G401.6 (cell line): ENCODE data around the gene CFAP73.

Experiments
- FAIRE-seq: peaks from 2 replicates; lab custom pipeline; 2012; peaks lifted over from hg19 to GRCh38; lab: Jason Lieb, UNC

Gene CFAP73

GRCh38 chr12:113142173-113142885 lies 7.2 kb upstream of the CFAP73 start:
- FAIRE-seq, result no peak

GRCh38 chr12:113142886-113143332 lies 6.6 kb upstream of the CFAP73 start:
- FAIRE-seq, result no peak

GRCh38 chr12:113143959-113144358 lies 5.6 kb upstream of the CFAP73 start:
- no peak for FAIRE-seq

- FAIRE-seq, result no peak
These were observed 4.7 kb upstream of the CFAP73 start for GRCh38 chr12:113144806-113145205.

- FAIRE-seq, result no peak
These were observed 3.6 kb upstream of the CFAP73 start for GRCh38 chr12:113145720-113146551.

- no peak for FAIRE-seq
These were observed 2.5 kb upstream of the CFAP73 start for GRCh38 chr12:113146999-113147398.

- FAIRE-seq, result no peak
These were observed 2.1 kb downstream of the CFAP73 start for GRCh38 chr12:113151655-113152054.

GRCh38 chr12:113152196-113152834 lies 2.8 kb downstream of the CFAP73 start:
- no peak for FAIRE-seq

GRCh38 chr12:113152835-113153814 lies 3.6 kb downstream of the CFAP73 start:
- FAIRE-seq, result peak; percentile 70

GRCh38 chr12:113154351-113154973 lies 4.9 kb downstream of the CFAP73 start:
- FAIRE-seq, result no peak

- no peak for FAIRE-seq
These were observed 5.5 kb downstream of the CFAP73 start for GRCh38 chr12:113155060-113155459.

GRCh38 chr12:113155646-113156045 lies 6.1 kb downstream of the CFAP73 start:
- FAIRE-seq, result no peak

GRCh38 chr12:113157218-113157859 lies 7.8 kb downstream of the CFAP73 start:
- FAIRE-seq, result no peak

- FAIRE-seq, result no peak
These were observed 9.1 kb downstream of the CFAP73 start for GRCh38 chr12:113158439-113159203.

GRCh38 chr12:113159937-113160336 lies 10.4 kb downstream of the CFAP73 start:
- no peak for FAIRE-seq

- FAIRE-seq, result peak; percentile 88
These were observed 12.0 kb downstream of the CFAP73 start for GRCh38 chr12:113161415-113162016.

GRCh38 chr12:113162102-113163029 lies 12.8 kb downstream of the CFAP73 start:
- FAIRE-seq, result no peak

GRCh38 chr12:113163030-113163360 lies 13.5 kb downstream of the CFAP73 start:
- FAIRE-seq, result no peak

- no peak for FAIRE-seq
These were observed 14.5 kb downstream of the CFAP73 start for GRCh38 chr12:113164014-113164413.
